WTC11 (cell line): ENCODE data around the gene CROCC. TPM values are rescaled to one million over a fixed set of nuclear protein-coding genes. Genes with fewer than 3 reads are reported as not detected.

Source experiments
- ATAC-seq: fragments of 200-7000 bp; cut with Tn5 transposase; 2 replicates; pipeline ENCODE4 v1.10.0; 2021; ENCODE audit warnings: mild to moderate bottlenecking, moderate library complexity
- CTCF ChIA-PET: fragments of 300-600 bp; sonication (Branson Sonifier 250); formaldehyde crosslinking; loops from one replicate; lab custom pipeline; 2021; ENCODE audit warnings: antibody characterized with exemption; lab: Charles Lee
- POLR2A ChIA-PET: fragments of 350-600 bp; sonication (Branson Sonifier 250); formaldehyde crosslinking; loops from one replicate; lab custom pipeline; 2021; ENCODE audit warnings: antibody characterized with exemption; lab: Charles Lee
- DNase-seq: peaks from one replicate; pipeline ENCODE4 v3.0.0; 2021; ENCODE audit warnings: low spot score
- H3K27ac Mint-ChIP-seq: 2 replicates; pipeline ENCODE4 v1.8.0; 2021; ENCODE audit warnings: mixed read lengths
- H3K27me3 Mint-ChIP-seq: 2 replicates; pipeline ENCODE4 v1.8.0; 2021; ENCODE audit warnings: low read depth, mild to moderate bottlenecking, moderate library complexity, mixed read lengths
- H3K36me3 Mint-ChIP-seq: 2 replicates; pipeline ENCODE4 v1.8.0; 2021; ENCODE audit warnings: mixed read lengths
- H3K4me1 Mint-ChIP-seq: 2 replicates; pipeline ENCODE4 v1.8.0; 2022; ENCODE audit warnings: mixed read lengths
- H3K4me3 Mint-ChIP-seq: 2 replicates; pipeline ENCODE4 v1.8.0; 2021; ENCODE audit warnings: mild to moderate bottlenecking, moderate library complexity, mixed read lengths
- H3K9me3 Mint-ChIP-seq: 2 replicates; pipeline ENCODE4 v1.8.0; 2021; ENCODE audit warnings: mixed read lengths
- AR ChIP-seq: fragments of 250-450 bp; sonication (Bioruptor Pico); IDR thresholded peaks from 2 replicates; pipeline ENCODE4 v1.9.0; 2021; ENCODE audit warnings: mild to moderate bottlenecking
- ATF1 ChIP-seq: sonication (generic); formaldehyde crosslinking; IDR thresholded peaks from 2 replicates; pipeline ENCODE4 v1.8.1; 2023; ENCODE audit warnings: mild to moderate bottlenecking, moderate library complexity, missing genetic modification reagents
- ATF2 ChIP-seq: sonication (generic); formaldehyde crosslinking; IDR thresholded peaks from 2 replicates; pipeline ENCODE4 v1.8.1; 2022; ENCODE audit warnings: low read depth, missing genetic modification reagents, borderline replicate concordance
- CDX4 ChIP-seq: fragments of 250-450 bp; sonication (Bioruptor Pico); IDR thresholded peaks from 2 replicates; pipeline ENCODE4 v1.9.0; 2021; ENCODE audit warnings: moderate library complexity, mild to moderate bottlenecking, inconsistent platforms, borderline replicate concordance
- E2F1 ChIP-seq: sonication (generic); formaldehyde crosslinking; IDR thresholded peaks from 2 replicates; pipeline ENCODE4 v1.8.0; 2022; ENCODE audit warnings: mild to moderate bottlenecking, missing genetic modification reagents
- FOXJ3 ChIP-seq: sonication (generic); formaldehyde crosslinking; IDR thresholded peaks from 2 replicates; pipeline ENCODE4 v1.9.0; 2021; ENCODE audit warnings: missing genetic modification reagents, mild to moderate bottlenecking, borderline replicate concordance
- FOXP1 ChIP-seq: sonication (generic); formaldehyde crosslinking; IDR thresholded peaks from 2 replicates; pipeline ENCODE4 v1.8.0; 2022; ENCODE audit warnings: missing genetic modification reagents, mild to moderate bottlenecking, moderate library complexity, borderline replicate concordance
- GRHL2 ChIP-seq: fragments of 250-450 bp; sonication (Bioruptor Pico); IDR thresholded peaks from 2 replicates; pipeline ENCODE4 v1.8.0; 2022; ENCODE audit warnings: mild to moderate bottlenecking, moderate library complexity; ENCODE audit not compliant: insufficient replicate concordance, severe bottlenecking
- IRF2 ChIP-seq: sonication (generic); formaldehyde crosslinking; IDR thresholded peaks from 2 replicates; pipeline ENCODE4 v1.8.0; 2022; ENCODE audit warnings: low read depth, missing genetic modification reagents, borderline replicate concordance
- PRDM15 ChIP-seq: sonication (generic); formaldehyde crosslinking; IDR thresholded peaks from 2 replicates; pipeline ENCODE4 v1.8.0; 2022; ENCODE audit warnings: missing genetic modification reagents
- SMAD4 ChIP-seq: sonication (generic); formaldehyde crosslinking; IDR thresholded peaks from 2 replicates; pipeline ENCODE4 v1.8.0; 2022; ENCODE audit warnings: mild to moderate bottlenecking, missing genetic modification reagents
- STAT6 ChIP-seq: sonication (generic); formaldehyde crosslinking; conservative IDR thresholded peaks from 2 replicates; pipeline ENCODE4 v1.8.1; 2023; ENCODE audit warnings: mild to moderate bottlenecking, low read depth, missing genetic modification reagents, moderate library complexity
- ZNF138 ChIP-seq: sonication (generic); formaldehyde crosslinking; conservative IDR thresholded peaks from 2 replicates; pipeline ENCODE4 v1.8.1; 2022; ENCODE audit warnings: mild to moderate bottlenecking, moderate library complexity, missing genetic modification reagents
- ZNF512 ChIP-seq: sonication (generic); formaldehyde crosslinking; IDR thresholded peaks from 2 replicates; pipeline ENCODE4 v1.8.1; 2022; ENCODE audit warnings: missing genetic modification reagents, borderline replicate concordance
- total RNA-seq: library from RNA; stranded (reverse); gene quantifications from 3 replicates; pipeline ENCODE4 v1.2.3, GENCODE V29; 2021

The CROCC gene
- total RNA-seq, 1 experiment from 2014 or later: 75.6 TPM

- CTCF ChIA-PET: interaction anchor here (5.4 kb wide), 1 partner anchor 12 kb away, joined by 67 read pairs; no protein-coding TSS in a partner anchor
- Mint-ChIP-seq H3K9me3 (no peaks in the 10 kb centered on the region), H3K4me1 (no peaks in the 10 kb centered on the region), H3K27me3 (no peaks in the 10 kb centered on the region), H3K4me3 (no peak overlapping the region), H3K27ac (no peak overlapping the region), H3K36me3 (peaks cover 13% of the 10 kb centered on the region)
- TF ChIP-seq AR (CRISPR knock-in tag) (no peak), PRDM15 (CRISPR knock-in tag) (no peak), ATF2 (CRISPR knock-in tag) (no peak), ZNF138 (CRISPR knock-in tag) (no peak), GRHL2 (CRISPR knock-in tag) (no peak)
- POLR2A ChIA-PET: no interaction called here
- no peak for DNase-seq
- ATAC-seq: no peak
Observed at GRCh38 chr1:16998589-16998988, 76.9 kb downstream of the CROCC start.

- POLR2A ChIA-PET: interaction anchor here (0.6 kb wide), 1 partner anchor 1304 kb away, joined by 3 read pairs; no protein-coding TSS in a partner anchor
- peaks cover 22% of the 10 kb centered on the region for H3K36me3 Mint-ChIP-seq
- H3K27me3 Mint-ChIP-seq: no peaks in the 10 kb centered on the region
- ATAC-seq (peak; percentile 51), DNase-seq (no peak)
- no peak overlapping the region for H3K27ac Mint-ChIP-seq
- TF ChIP-seq CDX4 (CRISPR knock-in tag): no peak
- TF ChIP-seq ATF1 (CRISPR knock-in tag): no peak
- no peak for TF ChIP-seq FOXP1 (CRISPR knock-in tag)
- no peak for TF ChIP-seq SMAD4 (CRISPR knock-in tag)
- TF ChIP-seq ZNF512 (CRISPR knock-in tag): no peak
- TF ChIP-seq IRF2 (CRISPR knock-in tag): no peak
- no peak for TF ChIP-seq STAT6 (CRISPR knock-in tag)
- TF ChIP-seq FOXJ3: no peak
- TF ChIP-seq E2F1: no peak
- H3K9me3 Mint-ChIP-seq: no peaks in the 10 kb centered on the region
- no peaks in the 10 kb centered on the region for H3K4me1 Mint-ChIP-seq
- no peak overlapping the region for H3K4me3 Mint-ChIP-seq
- CTCF ChIA-PET: interaction anchor here (0.6 to 5.4 kb wide), 20 partner anchors 9 to 286 kb away, joined by 3 to 67 read pairs (median 4); partner anchors contain the start of genes ATP13A2 and MFAP2
Observed at GRCh38 chr1:16999863-17000262, 78.1 kb downstream of the CROCC start.
